Testis (tissue), 2 donors: ENCODE measurements around the gene FAM120C.

Source experiments
- POLR2A ChIP-seq: fragments of 450-650 bp; IDR thresholded peaks from one replicate; pipeline ENCODE4 v1.6.1; 2017; ENCODE audit warnings: antibody characterized with exemption, mild to moderate bottlenecking, moderate library complexity
- TF ChIP-seq, protein P1 (sequence below), 3 experiments: fragments of 450-650 bp in 2 of 3; fragments of 200-600 bp in 1 of 3; sonication (generic) in 1 of 3; IDR thresholded peaks; one replicate each; pipeline ENCODE4 v1.5.1; 2016 to 2019; ENCODE audit warnings: antibody characterized with exemption in 3 of 3, mild to moderate bottlenecking in 2 of 3, moderate library complexity in 1 of 3

DNA sequence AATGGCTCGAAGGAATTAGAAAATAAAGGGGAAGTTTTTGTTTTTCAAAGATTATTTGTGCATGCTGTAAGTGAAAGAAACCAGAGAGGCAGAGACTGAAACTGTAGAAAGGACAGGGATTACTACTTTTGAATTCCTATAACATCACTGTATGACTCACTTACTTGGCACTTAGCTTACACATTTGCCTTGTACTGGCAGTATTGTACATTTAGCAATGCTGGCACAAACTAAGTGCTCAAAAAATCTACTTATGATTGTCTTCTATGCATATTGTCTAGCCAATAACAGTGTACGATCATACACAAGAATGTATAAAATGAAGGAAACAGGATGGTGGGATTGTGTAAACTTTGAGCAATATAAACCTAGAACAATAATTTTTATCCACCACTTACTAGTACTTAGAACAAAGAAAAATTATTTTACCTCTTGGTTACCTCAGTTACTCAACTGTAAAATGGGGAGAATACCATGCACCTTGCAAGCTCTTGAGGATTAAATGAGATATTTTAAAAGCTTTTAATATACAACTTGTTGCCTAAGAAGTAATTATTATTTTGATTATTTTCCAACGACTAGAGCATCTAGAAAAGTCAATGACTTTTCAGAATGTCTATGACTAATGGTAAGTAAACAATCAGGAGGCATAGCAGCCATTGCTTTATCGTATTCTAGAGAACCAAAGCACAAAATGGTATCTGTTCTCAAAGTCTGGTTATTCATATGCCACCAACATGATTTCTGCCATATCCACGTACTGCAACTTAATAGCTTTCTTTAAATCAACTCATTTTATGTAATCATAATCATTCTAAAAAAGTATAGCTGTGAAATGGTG lies 4.7 kb downstream of the FAM120C start:
- TF ChIP-seq, protein P1, sequence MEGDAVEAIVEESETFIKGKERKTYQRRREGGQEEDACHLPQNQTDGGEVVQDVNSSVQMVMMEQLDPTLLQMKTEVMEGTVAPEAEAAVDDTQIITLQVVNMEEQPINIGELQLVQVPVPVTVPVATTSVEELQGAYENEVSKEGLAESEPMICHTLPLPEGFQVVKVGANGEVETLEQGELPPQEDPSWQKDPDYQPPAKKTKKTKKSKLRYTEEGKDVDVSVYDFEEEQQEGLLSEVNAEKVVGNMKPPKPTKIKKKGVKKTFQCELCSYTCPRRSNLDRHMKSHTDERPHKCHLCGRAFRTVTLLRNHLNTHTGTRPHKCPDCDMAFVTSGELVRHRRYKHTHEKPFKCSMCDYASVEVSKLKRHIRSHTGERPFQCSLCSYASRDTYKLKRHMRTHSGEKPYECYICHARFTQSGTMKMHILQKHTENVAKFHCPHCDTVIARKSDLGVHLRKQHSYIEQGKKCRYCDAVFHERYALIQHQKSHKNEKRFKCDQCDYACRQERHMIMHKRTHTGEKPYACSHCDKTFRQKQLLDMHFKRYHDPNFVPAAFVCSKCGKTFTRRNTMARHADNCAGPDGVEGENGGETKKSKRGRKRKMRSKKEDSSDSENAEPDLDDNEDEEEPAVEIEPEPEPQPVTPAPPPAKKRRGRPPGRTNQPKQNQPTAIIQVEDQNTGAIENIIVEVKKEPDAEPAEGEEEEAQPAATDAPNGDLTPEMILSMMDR (IDR thresholded peaks at IDR 0.05) = no peak
- no peak for TF ChIP-seq POLR2A
